K562 (cell line): ENCODE data around the gene GNA15. TPM values are rescaled to one million over a fixed set of nuclear protein-coding genes. Genes with fewer than 3 reads are reported as not detected.

Source experiments
- ADNP ChIP-seq: fragments of 200-800 bp; sonication (Bioruptor generic); IDR thresholded peaks from 2 replicates; pipeline ENCODE4 v1.6.1; 2016; ENCODE audit warnings: missing genetic modification characterization, missing compliant biosample characterization
- GABPB1 ChIP-seq: sonication (generic); formaldehyde crosslinking; IDR thresholded peaks from 2 replicates; pipeline ENCODE4 v1.8.0; 2022; ENCODE audit warnings: mild to moderate bottlenecking, missing genetic modification reagents
- HCFC1 ChIP-seq: IDR thresholded peaks from 2 replicates; pipeline ENCODE4 v1.6.1; 2012; ENCODE audit warnings: low read depth, low read length, improper control_type of control experiment
- IFI16 ChIP-seq: fragments of 250-450 bp; sonication (Bioruptor Pico); IDR thresholded peaks from 2 replicates; pipeline ENCODE4 v2.1.2; 2022; ENCODE audit warnings: mild to moderate bottlenecking, inconsistent platforms
- KDM1A ChIP-seq, 2 experiments: fragments of 450-650 bp; IDR thresholded peaks; 2 replicates each; pipeline ENCODE4 v1.6.1; 2016; ENCODE audit warnings: mild to moderate bottlenecking in 2 of 2
- SMC3 ChIP-seq: conservative IDR thresholded peaks from 2 replicates; pipeline ENCODE4 v1.6.1; 2011; ENCODE audit warnings: low read depth, low read length, improper control_type of control experiment; ENCODE audit not compliant: insufficient read depth
- SRSF9 ChIP-seq: fragments of 200-400 bp; formaldehyde crosslinking; IDR thresholded peaks from 2 replicates; pipeline ENCODE4 v1.6.1; 2017; ENCODE audit warnings: low read depth, low read length, borderline replicate concordance
- ZFP36 ChIP-seq: fragments of 150-350 bp; IDR thresholded peaks from 2 replicates; pipeline ENCODE4 v1.6.1; 2018; ENCODE audit warnings: low read length, low read depth; ENCODE audit not compliant: partially characterized antibody
- polyA plus RNA-seq, 8 experiments: library from polyadenylated mRNA; depleted of rRNA in 4 of 8; stranded (reverse) in 5 of 8; unstranded in 3 of 8; fragments of >200 nt; fragmentation: Nextera tagmentation in 2 of 8; fragmentation: Illumina TruSeq in 1 of 8; extraction: Ambion mirVana in 2 of 8; extraction: Trizol in 1 of 8; gene quantifications; 2 replicates each; pipeline versions ENCODE4 v1.2.1 to v1.2.3, GENCODE V29; 2011 to 2014; ENCODE audit warnings: inconsistent platforms in 1 of 8, missing spikeins in 1 of 8
- total RNA-seq, 7 experiments: library from RNA; depleted of rRNA in 6 of 7; stranded (reverse); fragments of >200 nt in 6 of 7; fragmentation: Illumina TruSeq in 2 of 7; extraction: Trizol in 2 of 7; gene quantifications; 2 replicates each; pipeline versions ENCODE4 v1.2.1 to v1.2.3, GENCODE V29; 2011 to 2021; ENCODE audit warnings: low replicate concordance in 1 of 7
- TF ChIP-seq, protein P1 (sequence below): sonication (generic); formaldehyde crosslinking; IDR thresholded peaks from 2 replicates; pipeline ENCODE4 v1.8.0; 2022; ENCODE audit warnings: mild to moderate bottlenecking, low read depth, missing genetic modification reagents
- TF ChIP-seq, protein P2 (sequence below): fragments of 450-650 bp; IDR thresholded peaks from 2 replicates; pipeline ENCODE4 v1.6.1; 2016; ENCODE audit warnings: mild to moderate bottlenecking, moderate library complexity
- TF ChIP-seq, protein P3 (sequence below): fragments of 450-650 bp; IDR thresholded peaks from 2 replicates; pipeline ENCODE4 v1.6.1; 2016

GNA15 gene
- total and polyA plus RNA-seq, 9 of the 15 experiments (the other 6 are each of a cell fraction or from before 2014, with no cell fraction given), result 0.03 to 0.24 (median 0.11) TPM; not detected in 1

DNA sequence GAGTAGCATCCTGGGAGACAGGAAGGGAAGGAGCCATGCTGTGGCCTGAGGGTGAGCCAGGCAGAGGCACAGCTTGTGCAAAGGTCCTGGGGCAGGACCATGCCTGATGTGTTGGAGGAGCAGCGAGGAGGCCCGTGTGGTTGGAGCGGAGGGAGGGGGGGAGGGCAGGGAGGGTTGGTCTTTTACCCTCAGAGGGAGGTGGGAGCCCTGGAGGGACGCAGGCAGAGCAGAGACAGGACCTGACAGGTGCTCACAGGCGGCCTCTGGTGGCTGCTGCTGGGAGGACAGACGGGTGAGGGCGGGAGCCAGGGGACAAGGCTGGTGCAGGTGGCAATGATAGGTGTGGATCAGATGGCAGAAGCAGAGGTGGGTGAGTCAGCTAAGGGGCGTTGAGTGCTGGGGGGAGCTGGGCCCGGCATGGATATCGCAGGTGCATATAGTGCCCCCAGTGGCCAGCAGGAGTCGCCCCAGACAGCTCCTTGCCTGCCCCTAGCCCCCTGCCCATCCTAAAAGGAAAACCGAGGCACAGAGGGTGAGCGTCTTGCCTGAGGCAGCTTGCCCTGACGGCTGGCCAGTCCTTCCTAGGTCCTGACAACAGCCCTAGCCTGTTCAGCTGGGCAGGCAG, 9.8 kb upstream of the GNA15 start (continued):
- TF ChIP-seq, protein P1, sequence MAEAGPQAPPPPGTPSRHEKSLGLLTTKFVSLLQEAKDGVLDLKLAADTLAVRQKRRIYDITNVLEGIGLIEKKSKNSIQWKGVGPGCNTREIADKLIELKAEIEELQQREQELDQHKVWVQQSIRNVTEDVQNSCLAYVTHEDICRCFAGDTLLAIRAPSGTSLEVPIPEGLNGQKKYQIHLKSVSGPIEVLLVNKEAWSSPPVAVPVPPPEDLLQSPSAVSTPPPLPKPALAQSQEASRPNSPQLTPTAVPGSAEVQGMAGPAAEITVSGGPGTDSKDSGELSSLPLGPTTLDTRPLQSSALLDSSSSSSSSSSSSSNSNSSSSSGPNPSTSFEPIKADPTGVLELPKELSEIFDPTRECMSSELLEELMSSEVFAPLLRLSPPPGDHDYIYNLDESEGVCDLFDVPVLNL, result 0 out of 2 replicates have a peak, but pooled peaks have one; percentile 36
- TF ChIP-seq SRSF9 (no peak), ZFP36 (peak; percentile 46), GABPB1 (CRISPR knock-in tag) (peak; percentile 42; the same call in 1 of the 2 replicates), ADNP (tag) (peak; percentile 54; the same call in 1 of the 2 replicates), SMC3 (peak; percentile 75), HCFC1 (no peak), IFI16 (CRISPR knock-in tag) (no peak), KDM1A (IDR thresholded peaks at IDR 0.05) (0 out of 4 replicates have a peak, but pooled peaks of 1 of the 2 experiments have one; percentile 21)
- TF ChIP-seq, protein P2, sequence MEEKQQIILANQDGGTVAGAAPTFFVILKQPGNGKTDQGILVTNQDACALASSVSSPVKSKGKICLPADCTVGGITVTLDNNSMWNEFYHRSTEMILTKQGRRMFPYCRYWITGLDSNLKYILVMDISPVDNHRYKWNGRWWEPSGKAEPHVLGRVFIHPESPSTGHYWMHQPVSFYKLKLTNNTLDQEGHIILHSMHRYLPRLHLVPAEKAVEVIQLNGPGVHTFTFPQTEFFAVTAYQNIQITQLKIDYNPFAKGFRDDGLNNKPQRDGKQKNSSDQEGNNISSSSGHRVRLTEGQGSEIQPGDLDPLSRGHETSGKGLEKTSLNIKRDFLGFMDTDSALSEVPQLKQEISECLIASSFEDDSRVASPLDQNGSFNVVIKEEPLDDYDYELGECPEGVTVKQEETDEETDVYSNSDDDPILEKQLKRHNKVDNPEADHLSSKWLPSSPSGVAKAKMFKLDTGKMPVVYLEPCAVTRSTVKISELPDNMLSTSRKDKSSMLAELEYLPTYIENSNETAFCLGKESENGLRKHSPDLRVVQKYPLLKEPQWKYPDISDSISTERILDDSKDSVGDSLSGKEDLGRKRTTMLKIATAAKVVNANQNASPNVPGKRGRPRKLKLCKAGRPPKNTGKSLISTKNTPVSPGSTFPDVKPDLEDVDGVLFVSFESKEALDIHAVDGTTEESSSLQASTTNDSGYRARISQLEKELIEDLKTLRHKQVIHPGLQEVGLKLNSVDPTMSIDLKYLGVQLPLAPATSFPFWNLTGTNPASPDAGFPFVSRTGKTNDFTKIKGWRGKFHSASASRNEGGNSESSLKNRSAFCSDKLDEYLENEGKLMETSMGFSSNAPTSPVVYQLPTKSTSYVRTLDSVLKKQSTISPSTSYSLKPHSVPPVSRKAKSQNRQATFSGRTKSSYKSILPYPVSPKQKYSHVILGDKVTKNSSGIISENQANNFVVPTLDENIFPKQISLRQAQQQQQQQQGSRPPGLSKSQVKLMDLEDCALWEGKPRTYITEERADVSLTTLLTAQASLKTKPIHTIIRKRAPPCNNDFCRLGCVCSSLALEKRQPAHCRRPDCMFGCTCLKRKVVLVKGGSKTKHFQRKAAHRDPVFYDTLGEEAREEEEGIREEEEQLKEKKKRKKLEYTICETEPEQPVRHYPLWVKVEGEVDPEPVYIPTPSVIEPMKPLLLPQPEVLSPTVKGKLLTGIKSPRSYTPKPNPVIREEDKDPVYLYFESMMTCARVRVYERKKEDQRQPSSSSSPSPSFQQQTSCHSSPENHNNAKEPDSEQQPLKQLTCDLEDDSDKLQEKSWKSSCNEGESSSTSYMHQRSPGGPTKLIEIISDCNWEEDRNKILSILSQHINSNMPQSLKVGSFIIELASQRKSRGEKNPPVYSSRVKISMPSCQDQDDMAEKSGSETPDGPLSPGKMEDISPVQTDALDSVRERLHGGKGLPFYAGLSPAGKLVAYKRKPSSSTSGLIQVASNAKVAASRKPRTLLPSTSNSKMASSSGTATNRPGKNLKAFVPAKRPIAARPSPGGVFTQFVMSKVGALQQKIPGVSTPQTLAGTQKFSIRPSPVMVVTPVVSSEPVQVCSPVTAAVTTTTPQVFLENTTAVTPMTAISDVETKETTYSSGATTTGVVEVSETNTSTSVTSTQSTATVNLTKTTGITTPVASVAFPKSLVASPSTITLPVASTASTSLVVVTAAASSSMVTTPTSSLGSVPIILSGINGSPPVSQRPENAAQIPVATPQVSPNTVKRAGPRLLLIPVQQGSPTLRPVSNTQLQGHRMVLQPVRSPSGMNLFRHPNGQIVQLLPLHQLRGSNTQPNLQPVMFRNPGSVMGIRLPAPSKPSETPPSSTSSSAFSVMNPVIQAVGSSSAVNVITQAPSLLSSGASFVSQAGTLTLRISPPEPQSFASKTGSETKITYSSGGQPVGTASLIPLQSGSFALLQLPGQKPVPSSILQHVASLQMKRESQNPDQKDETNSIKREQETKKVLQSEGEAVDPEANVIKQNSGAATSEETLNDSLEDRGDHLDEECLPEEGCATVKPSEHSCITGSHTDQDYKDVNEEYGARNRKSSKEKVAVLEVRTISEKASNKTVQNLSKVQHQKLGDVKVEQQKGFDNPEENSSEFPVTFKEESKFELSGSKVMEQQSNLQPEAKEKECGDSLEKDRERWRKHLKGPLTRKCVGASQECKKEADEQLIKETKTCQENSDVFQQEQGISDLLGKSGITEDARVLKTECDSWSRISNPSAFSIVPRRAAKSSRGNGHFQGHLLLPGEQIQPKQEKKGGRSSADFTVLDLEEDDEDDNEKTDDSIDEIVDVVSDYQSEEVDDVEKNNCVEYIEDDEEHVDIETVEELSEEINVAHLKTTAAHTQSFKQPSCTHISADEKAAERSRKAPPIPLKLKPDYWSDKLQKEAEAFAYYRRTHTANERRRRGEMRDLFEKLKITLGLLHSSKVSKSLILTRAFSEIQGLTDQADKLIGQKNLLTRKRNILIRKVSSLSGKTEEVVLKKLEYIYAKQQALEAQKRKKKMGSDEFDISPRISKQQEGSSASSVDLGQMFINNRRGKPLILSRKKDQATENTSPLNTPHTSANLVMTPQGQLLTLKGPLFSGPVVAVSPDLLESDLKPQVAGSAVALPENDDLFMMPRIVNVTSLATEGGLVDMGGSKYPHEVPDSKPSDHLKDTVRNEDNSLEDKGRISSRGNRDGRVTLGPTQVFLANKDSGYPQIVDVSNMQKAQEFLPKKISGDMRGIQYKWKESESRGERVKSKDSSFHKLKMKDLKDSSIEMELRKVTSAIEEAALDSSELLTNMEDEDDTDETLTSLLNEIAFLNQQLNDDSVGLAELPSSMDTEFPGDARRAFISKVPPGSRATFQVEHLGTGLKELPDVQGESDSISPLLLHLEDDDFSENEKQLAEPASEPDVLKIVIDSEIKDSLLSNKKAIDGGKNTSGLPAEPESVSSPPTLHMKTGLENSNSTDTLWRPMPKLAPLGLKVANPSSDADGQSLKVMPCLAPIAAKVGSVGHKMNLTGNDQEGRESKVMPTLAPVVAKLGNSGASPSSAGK, result no peak
- TF ChIP-seq, protein P3, sequence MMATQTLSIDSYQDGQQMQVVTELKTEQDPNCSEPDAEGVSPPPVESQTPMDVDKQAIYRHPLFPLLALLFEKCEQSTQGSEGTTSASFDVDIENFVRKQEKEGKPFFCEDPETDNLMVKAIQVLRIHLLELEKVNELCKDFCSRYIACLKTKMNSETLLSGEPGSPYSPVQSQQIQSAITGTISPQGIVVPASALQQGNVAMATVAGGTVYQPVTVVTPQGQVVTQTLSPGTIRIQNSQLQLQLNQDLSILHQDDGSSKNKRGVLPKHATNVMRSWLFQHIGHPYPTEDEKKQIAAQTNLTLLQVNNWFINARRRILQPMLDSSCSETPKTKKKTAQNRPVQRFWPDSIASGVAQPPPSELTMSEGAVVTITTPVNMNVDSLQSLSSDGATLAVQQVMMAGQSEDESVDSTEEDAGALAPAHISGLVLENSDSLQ, result peak; percentile 24; the same call in 1 of the 2 replicates
